Measurements from ENCODE around the gene EIF2AK2.
"Not testable (repeated sequence)": the region's sequence is repeated elsewhere in the genome, so short reads cannot be mapped to it uniquely, and the experiment has no call there.

- not testable (repeated sequence) for TF ChIP-seq CTCF, POLR2A (IDR thresholded peaks at IDR 0.05)
Observed at GRCh38 chr2:37195862-37196319, 39.1 kb upstream of the EIF2AK2 start.

Measured in esophagus squamous epithelium (tissue), 4 donors.